Fibroblast of mammary gland (primary cell): Measurements from ENCODE around the gene NFIC.
"Not testable (repeated sequence)": the region's sequence is repeated elsewhere in the genome, so short reads cannot be mapped to it uniquely, and the experiment has no call there.

Experiments
- DNase-seq: peaks from one replicate; pipeline ENCODE4 v3.0.0-alpha.2; 2010; ENCODE audit warnings: low read depth
- H3K4me3 ChIP-seq: 2 replicates; pipeline ENCODE4 v1.5.1; 2011; ENCODE audit warnings: low read depth, mild to moderate bottlenecking, low read length, moderate library complexity; ENCODE audit not compliant: control insufficient read depth
- CTCF ChIP-seq: conservative IDR thresholded peaks from 2 replicates; pipeline ENCODE4 v1.5.1; 2011; ENCODE audit warnings: low read depth, low read length, inconsistent platforms; ENCODE audit not compliant: control insufficient read depth, insufficient read depth

The NFIC gene

GRCh38 chr19:3336680-3337523 is 29.5 kb upstream of the NFIC start:
- H3K4me3 ChIP-seq: no peak overlapping the region
- TF ChIP-seq CTCF: no peak
- DNase-seq: peak; percentile 83

GRCh38 chr19:3338541-3339181 is 27.7 kb upstream of the NFIC start:
- no peak overlapping the region for H3K4me3 ChIP-seq
- TF ChIP-seq CTCF: no peak
- no peak for DNase-seq

GRCh38 chr19:3340340-3340739 is 26.0 kb upstream of the NFIC start:
- TF ChIP-seq CTCF: no peak
- no peak overlapping the region for H3K4me3 ChIP-seq
- DNase-seq: no peak

DNA sequence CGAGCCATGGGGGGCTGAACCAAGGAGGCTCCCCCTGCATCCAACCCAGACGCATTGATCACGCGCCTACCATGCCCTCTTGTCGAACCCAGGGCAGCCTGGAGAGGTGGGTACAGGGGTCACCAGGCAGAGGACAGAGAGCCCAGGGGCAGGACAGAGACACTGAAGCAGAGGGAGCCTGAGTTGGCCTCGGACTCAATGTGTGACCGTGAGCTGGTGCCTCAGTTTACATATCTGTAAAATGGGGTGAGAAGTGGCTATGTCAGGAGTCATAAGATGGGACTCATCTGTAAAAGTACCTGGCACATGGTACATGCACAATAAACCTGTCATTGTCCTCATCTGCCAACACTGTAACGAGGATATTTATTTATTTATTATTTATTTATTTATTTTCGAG is 24.1 kb upstream of the NFIC start:
- no peak for TF ChIP-seq CTCF
- DNase-seq: no peak
- no peak overlapping the region for H3K4me3 ChIP-seq

DNA sequence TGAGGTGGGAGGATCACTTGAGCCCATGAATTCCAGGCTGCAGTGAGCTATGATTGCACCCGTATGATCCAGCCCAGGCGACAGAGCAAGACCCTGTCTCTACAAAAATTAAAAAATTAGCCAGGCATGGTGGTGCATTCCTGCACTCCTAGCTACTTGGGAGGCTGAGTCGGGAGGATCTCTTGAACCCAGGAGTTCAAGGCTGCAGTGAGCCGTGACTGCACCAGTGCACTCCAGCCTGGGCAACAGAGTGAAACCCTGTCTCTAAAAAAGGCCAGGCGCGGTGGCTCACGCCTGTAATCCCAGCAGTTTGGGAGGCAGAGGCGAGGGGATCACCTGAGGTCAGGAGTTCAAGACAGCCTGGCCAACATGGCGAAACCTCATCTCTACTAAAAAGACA is 23.4 kb upstream of the NFIC start:
- not testable (repeated sequence) for H3K4me3 ChIP-seq, DNase-seq

DNA sequence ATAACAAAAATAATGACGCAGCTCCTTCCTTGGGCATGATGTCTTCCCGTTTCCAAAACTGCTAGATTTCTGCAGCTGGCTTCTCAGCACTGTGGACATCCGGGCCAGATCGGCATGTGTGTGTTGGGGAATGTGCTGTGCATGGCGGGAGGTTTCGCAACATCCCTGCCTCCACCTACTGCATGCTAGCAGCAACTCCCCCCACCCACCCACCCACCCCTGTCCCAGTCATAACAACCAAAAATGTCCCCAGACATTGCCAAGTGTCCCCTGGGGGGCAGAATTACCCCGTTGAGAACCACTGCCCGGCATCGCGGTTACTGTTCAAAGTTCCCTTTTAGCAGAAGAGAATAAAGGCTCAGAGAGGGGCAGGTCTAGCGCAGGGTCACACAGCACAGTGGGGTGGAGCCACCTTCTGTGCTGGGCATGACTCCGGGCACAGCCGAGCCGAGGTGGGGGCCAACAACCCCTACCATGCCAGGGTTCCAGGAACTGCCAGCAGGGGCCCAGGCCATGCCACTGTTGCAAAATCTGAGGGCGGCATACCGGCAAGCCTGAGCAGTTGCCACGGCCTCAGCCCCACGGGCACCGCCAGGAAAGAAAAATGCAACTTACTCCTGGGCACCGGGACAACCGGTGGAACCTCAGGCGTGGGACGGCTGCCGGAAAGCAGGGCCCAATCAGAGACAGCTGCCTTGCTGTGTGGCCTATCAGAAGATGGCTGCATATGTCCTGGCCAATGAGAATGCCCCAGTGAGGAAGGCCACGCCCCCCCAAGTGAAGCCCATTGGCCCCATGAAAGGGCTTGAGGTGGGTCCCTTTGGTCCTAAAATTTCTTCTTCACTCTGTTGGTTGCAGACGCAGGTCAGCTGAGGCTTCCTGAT is 22.5 kb upstream of the NFIC start:
- H3K4me3 ChIP-seq: peak overlapping the region; percentile 45
- DNase-seq: peak; percentile 92
- no peak for TF ChIP-seq CTCF
